ENCODE data around the gene TMC4. TPM values are rescaled to one million over a fixed set of nuclear protein-coding genes. Genes with fewer than 3 reads are reported as not detected.
A peak's percentile ranks its signal among the peaks of the same experiment; 100 is the strongest.

The TMC4 gene
- total and polyA plus RNA-seq, 7 donors, result 0.66 to 55.4 (median 13.9) TPM; not detected in 2

DNA sequence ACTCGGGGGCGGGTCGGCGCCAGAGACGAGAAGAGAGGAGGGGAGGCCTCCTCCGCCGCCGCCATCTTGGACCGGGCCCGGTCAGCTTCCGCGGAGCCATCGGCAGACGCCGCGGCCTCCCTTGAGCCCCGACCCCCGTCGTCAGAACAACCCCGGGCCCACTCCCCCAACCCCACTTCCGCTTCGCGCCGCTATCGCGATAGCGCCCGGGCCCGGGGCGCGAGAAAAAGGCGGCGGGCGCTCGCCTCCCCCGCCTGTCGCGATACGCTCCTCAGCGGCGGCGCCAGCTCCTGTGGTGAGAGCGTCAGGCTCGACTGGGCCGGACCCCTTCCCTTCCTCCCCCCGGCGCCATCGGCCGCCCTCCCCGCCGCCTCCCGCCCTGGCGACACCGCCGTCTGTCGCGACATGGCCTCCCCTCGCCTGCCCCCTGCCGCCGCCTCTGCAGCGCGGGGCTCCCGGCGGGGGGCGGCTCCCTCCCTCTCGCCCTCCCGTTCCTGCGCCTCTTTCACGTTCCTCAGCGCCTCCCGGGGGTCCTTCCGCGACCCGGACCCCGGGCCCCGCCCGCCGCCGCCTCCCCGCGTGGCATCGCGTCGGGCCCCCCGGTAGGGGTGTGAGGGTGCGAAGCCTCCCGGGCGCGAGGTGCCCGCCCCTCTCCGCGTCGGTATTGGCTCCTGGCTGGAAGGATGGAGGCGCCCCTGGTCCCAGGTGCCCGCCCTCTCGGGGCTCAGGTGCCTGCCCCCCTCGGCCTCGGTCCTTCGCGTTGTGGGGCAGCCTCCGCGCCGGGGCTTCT is 35.1 kb downstream of the TMC4 start, which contains the start of gene CNOT3:
Gene CNOT3, plus strand, starts transcription at position 64 of the 790 bp plus-strand sequence. CDS start 5,217 bp downstream, outside the sequence.
- Histone ChIP-seq H3K36me3 (peaks cover 3 to 18% (median 4%) of the 10 kb centered on the region in 4 donors), H3K4me3 (peak within 1 kb of the TSS; percentile 99 to 100 (median 100)), H3K9me3 (no peaks in the 10 kb centered on the region), H3K27ac (peak within 1 kb of the TSS; percentile 96 to 99 (median 96)), H3K4me1 (peaks cover 0 to 51% (median 44%) of the 10 kb centered on the region in 4 donors), H3K27me3 (no peaks in the 10 kb centered on the region)
- no peak for DNase-seq
- intact Hi-C loops (cut with DNase I), result loop anchor here (2.0 kb wide), 2 partner anchors 21 to 23 kb away; partner anchors contain the start of genes LENG1, PRPF31 and TFPT
- WGBS, 2 donors, result 0 to 1% methylated on average over 103 of the region's 103 CpGs
- TF ChIP-seq EP300 (IDR thresholded peaks at IDR 0.05), result no peak
- TF ChIP-seq POLR2A (IDR thresholded peaks at IDR 0.05), result peak; percentile 75 to 83
- TF ChIP-seq POLR2AphosphoS5 (IDR thresholded peaks at IDR 0.05), result peak; percentile 79 to 97 (median 94)
- no peak for TF ChIP-seq CTCF (IDR thresholded peaks at IDR 0.05)

DNA sequence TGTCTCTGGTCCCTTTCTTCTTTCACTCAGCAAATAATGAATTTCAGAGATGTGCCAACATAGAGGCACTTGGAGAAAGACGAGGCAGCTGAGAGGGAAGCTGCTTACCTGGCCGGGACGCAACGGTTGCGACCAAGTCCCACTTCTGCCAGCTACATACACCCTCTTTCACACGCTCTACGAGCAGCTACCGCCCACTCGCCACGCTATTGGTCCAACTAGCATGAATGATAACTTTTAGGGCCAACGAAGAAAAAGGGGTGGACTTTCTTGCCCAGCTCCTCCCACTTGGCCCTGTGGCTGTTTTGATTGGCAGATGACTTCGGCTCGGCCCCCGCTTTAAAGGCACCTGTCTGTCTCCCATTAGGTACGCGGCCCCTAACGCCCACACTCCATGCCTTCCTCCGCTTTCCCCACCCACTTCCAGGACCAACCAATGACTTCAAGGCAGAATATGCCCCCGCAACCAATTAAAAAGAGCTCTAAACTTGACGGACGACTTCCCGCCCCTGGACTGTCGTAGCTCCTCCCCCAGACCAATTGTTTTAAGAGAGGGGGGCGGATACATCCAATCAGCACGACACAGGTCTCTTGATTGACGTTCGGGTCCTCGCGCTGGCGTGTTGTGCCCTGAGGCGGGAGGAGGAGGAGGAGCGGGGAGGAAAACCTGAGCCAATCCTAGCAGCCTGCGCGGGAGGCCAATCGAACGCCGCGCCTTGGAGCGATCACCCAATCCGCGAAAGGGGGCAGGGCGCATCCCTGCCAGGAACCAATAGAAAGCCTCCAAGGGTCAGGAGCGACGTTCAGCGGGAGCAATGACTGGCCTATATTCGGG is 35.9 kb downstream of the TMC4 start:
- Histone ChIP-seq H3K27ac (peak overlapping the region; percentile 96 to 99 (median 96)), H3K9me3 (no peaks in the 10 kb centered on the region), H3K36me3 (peaks cover 0 to 18% (median 0%) of the 10 kb centered on the region in 4 donors), H3K27me3 (no peaks in the 10 kb centered on the region), H3K4me3 (peak overlapping the region; percentile 99 to 100 (median 100)), H3K4me1 (peaks cover 0 to 51% (median 44%) of the 10 kb centered on the region in 4 donors)
- TF ChIP-seq EP300 (IDR thresholded peaks at IDR 0.05) (no peak), POLR2A (IDR thresholded peaks at IDR 0.05) (peak in 1 of 2 donors; percentile 38), POLR2AphosphoS5 (IDR thresholded peaks at IDR 0.05) (peak; percentile 7 to 66 (median 32))
- intact Hi-C loops (cut with DNase I), result loop anchor here (2.0 kb wide), 1 partner anchor 22 kb away; the partner anchor contains the start of genes PRPF31 and TFPT
- DNase-seq, result peak; percentile 100
- 1% methylated on average over 46 of the region's 46 CpGs for WGBS, 2 donors

GRCh38 chr19:54136086-54136863 is 36.7 kb downstream of the TMC4 start:
- TF ChIP-seq CTCF (IDR thresholded peaks at IDR 0.05) (no peak), POLR2AphosphoS5 (IDR thresholded peaks at IDR 0.05) (no peak), POLR2A (IDR thresholded peaks at IDR 0.05) (no peak), EP300 (IDR thresholded peaks at IDR 0.05) (no peak)
- Histone ChIP-seq H3K27ac (peak overlapping the region; percentile 57 to 76 (median 70)), H3K27me3 (no peaks in the 10 kb centered on the region), H3K4me3 (peak overlapping the region; percentile 7 to 53 (median 43)), H3K9me3 (no peaks in the 10 kb centered on the region), H3K36me3 (peaks cover 0 to 19% (median 0%) of the 10 kb centered on the region in 4 donors), H3K4me1 (peaks cover 0 to 45% (median 41%) of the 10 kb centered on the region in 4 donors)
- WGBS, 2 donors, result 2 to 6% methylated on average over 30 of the region's 30 CpGs
- no peak for DNase-seq
- intact Hi-C loops (cut with DNase I), result loop anchor here (2.0 kb wide), 1 partner anchor 21 kb away; the partner anchor contains the start of genes PRPF31 and TFPT

DNA sequence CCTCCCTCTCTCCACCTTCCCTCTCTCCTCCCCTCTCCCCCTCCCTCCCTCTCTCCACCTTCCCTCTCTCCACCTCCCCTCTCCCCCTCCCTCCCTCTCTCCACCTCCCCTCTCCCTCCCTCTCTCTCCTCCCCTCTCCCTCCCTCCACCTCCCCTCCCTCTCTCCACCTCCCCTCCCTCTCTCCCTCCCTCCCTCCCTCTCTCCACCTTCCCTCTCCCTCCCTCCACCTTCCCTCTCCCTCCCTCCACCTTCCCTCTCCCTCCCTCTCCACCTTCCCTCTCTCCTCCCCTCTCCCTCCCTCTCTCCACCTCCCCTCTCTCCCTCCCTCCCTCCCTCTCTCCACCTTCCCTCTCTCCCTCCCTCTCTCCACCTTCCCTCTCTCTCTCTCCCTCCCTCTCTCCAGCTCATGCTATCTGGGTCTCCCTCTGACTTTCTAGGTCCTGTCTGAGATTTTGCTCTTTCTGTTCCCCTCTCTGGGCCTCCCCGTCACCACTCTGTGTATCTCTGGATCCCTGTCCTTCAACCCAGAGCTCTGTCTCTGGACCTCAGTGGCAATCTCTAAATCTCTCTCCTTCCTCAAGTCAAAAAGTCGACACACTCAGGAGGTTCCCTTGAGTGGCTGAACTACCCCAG is 38.9 kb downstream of the TMC4 start:
- Histone ChIP-seq H3K36me3 (peaks cover 6 to 37% (median 8%) of the 10 kb centered on the region in 4 donors), H3K27me3 (no peaks in the 10 kb centered on the region), H3K4me1 (peaks cover 0 to 24% (median 19%) of the 10 kb centered on the region in 4 donors), H3K27ac (no peak overlapping the region), H3K4me3 (no peak overlapping the region), H3K9me3 (no peaks in the 10 kb centered on the region)
- intact Hi-C loops (cut with DNase I), result no loop called here
- DNase-seq, result no peak
- TF ChIP-seq POLR2A (IDR thresholded peaks at IDR 0.05) (no peak), EP300 (IDR thresholded peaks at IDR 0.05) (no peak), CTCF (IDR thresholded peaks at IDR 0.05) (no peak), POLR2AphosphoS5 (IDR thresholded peaks at IDR 0.05) (no peak)
- WGBS, 2 donors, result 74 to 76% methylated on average over 2 of the region's 2 CpGs

Measured in sigmoid colon (tissue), 7 donors.